Measurements from ENCODE around the gene SOS1.

The SOS1 gene

DNA sequence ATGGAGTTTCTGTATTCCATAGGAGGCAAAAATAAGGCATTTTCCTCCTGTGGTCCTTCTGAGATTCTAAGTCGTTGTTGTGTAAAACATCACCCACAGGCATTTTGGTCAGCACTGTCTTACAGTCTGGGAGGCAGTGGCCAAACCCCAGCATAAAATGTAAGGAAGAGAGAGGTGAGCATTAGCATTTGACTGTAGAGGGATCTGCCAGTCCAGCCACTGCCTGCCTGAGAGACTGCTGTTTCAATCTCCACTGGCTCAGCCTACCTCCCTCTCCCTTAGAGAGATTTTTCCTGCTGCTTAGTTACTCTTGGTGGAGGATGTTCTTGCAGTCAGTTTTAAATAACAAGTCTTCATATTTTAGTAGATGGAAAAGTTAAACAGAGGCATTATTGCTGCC lies 154.2 kb downstream of the SOS1 start:
- peaks cover 5% of the 10 kb centered on the region for H3K27me3 Mint-ChIP-seq
- H3K4me1 Mint-ChIP-seq, result no peaks in the 10 kb centered on the region
- no peaks in the 10 kb centered on the region for H3K9me3 Mint-ChIP-seq
- H3K27ac Mint-ChIP-seq, result no peak overlapping the region
- H3K36me3 Mint-ChIP-seq (ENCODE audit: low read depth), result no peaks in the 10 kb centered on the region
- DNase-seq (no peak), ATAC-seq (no peak)
- H3K4me3 Mint-ChIP-seq, result no peak overlapping the region

DNA sequence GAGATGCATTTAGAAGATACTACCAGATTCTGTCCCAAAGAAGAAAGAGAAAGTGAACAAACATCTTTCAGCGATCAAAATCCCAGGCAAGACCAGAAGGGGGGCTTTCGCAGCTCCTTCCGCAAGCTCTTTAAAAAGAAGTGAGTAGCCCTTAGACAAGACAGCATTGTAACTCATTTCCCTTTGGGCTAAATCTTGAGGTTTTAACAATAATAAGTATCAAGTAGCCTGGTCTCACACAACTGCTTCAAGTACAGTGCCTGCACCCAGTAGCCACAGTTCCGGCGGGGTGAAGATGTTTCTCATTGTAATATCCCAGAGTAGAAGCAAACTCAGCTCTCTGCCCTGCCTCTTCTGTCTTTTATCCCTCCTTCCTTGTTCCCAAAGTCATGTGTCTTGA lies 154.8 kb downstream of the SOS1 start:
- H3K36me3 Mint-ChIP-seq (ENCODE audit: low read depth), result no peaks in the 10 kb centered on the region
- H3K9me3 Mint-ChIP-seq, result no peaks in the 10 kb centered on the region
- DNase-seq, result no peak
- peaks cover under 1% of the 10 kb centered on the region for H3K4me1 Mint-ChIP-seq
- ATAC-seq, result no peak
- H3K27ac Mint-ChIP-seq, result no peak overlapping the region
- no peak overlapping the region for H3K4me3 Mint-ChIP-seq
- peaks cover 8% of the 10 kb centered on the region for H3K27me3 Mint-ChIP-seq

DNA sequence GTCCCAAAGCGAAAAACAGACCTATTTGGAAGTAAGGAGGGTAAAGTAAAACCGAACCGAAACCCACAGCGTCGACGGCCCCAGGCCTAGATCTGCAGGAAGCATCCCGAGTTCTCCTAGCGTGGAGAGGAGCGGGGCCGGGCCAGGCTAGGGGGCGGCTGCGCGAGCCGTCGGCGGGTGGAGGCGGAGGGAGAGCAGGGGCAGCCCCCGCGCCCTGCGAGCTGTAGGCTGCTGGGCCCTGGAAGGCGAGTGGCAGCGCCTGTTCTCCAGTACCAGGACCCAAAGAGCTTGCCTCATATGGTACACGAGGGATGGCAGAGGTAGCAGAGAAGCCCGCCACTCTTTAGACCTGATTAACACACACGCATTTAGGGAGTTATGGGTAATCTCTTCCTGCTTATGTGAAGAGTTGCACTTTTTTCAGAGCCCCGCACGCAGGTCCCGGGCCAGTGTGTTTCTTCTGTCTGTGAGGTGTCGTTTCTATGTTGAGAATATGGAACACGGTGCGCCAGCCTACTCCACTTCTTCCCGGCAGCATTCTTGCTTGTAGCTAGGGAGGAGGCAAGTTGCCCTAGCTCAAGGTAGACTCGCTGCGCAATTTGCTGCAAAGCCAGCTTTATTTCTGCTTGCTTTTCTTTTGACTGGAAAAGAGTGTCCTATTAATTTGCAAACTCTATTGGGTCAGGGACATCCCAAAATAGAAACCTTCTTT lies 160.1 kb downstream of the SOS1 start:
- peaks cover 1% of the 10 kb centered on the region for H3K36me3 Mint-ChIP-seq (ENCODE audit: low read depth)
- H3K4me3 Mint-ChIP-seq, result no peak overlapping the region
- peaks cover 23% of the 10 kb centered on the region for H3K27me3 Mint-ChIP-seq
- peaks cover 4% of the 10 kb centered on the region for H3K4me1 Mint-ChIP-seq
- no peak for DNase-seq
- no peaks in the 10 kb centered on the region for H3K9me3 Mint-ChIP-seq
- no peak for ATAC-seq
- no peak overlapping the region for H3K27ac Mint-ChIP-seq

DNA sequence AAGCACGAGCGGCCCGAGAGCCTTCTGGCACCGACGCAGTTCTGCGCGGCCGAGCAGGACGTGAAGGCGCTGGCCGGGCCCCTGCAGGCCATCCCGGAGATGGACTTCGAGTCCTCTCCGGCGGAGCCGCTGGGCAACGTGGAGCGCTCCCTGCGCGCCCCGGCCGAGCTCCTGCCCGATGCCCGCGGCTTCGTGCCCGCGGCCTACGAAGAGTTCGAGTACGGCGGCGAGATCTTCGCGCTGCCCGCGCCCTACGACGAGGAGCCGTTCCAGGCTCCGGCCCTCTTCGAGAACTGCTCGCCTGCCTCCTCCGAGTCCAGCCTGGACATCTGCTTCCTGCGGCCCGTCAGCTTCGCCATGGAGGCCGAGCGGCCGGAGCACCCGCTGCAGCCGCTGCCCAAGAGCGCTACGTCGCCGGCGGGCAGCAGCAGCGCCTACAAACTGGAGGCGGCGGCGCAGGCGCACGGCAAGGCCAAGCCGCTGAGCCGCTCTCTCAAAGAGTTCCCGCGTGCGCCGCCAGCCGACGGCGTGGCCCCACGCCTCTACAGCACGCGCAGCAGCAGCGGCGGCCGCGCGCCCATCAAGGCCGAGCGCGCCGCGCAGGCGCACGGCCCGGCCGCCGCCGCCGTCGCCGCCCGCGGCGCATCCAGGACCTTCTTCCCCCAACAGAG lies 160.8 kb downstream of the SOS1 start:
- Mint-ChIP-seq H3K9me3 (no peaks in the 10 kb centered on the region), H3K36me3 (ENCODE audit: low read depth) (peaks cover 1% of the 10 kb centered on the region), H3K4me1 (peaks cover 4% of the 10 kb centered on the region), H3K27ac (no peak overlapping the region), H3K27me3 (peaks cover 23% of the 10 kb centered on the region), H3K4me3 (no peak overlapping the region)
- ATAC-seq (peak; percentile 95), DNase-seq (peak; percentile 66)

DNA sequence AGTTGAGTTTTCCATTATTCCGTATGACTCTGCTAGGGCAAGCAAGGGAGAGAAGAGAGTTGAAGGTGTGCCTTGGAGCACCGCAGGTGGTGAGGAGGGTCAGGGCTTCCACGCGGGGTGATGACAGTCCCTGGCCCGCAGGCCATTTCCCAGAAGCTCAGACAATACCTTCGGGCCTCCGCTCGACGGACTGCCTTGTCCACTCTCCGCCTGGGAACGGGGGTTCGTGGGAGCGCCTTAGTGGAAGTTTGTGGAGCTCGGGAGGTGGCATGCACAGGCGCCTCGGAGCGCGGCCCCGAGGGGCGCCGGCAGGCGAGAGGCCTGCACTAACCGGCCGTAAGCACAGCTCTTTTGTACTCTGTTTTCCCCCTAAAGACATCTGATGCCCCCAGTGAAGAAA lies 161.4 kb downstream of the SOS1 start:
- Mint-ChIP-seq H3K27ac (no peak overlapping the region), H3K4me3 (peak overlapping the region; percentile 29), H3K27me3 (peaks cover 25% of the 10 kb centered on the region), H3K4me1 (peaks cover 4% of the 10 kb centered on the region), H3K36me3 (ENCODE audit: low read depth) (peaks cover 1% of the 10 kb centered on the region), H3K9me3 (no peaks in the 10 kb centered on the region)
- ATAC-seq (no peak), DNase-seq (no peak)

DNA sequence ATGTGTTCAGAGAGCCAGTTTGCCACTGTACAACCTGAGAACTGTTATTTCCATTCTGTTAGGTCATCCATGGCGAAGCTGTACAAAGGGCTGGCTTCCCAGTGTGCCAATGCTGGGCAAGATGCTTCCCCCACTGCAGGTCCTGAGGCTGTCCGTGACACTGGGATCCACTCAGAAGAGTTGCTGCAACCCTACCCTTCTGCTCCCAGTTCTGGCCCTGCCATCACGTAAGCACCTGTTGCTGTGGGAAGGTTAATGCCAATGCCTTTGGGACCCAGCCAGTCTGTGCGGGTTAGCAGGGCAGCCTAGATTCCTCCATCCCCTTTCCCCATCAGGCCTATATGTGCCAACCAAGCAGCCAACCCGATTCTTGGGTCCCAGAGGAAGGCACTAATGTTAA lies 162.9 kb downstream of the SOS1 start:
- DNase-seq, result no peak
- H3K4me1 Mint-ChIP-seq, result peaks cover 4% of the 10 kb centered on the region
- H3K4me3 Mint-ChIP-seq, result no peak overlapping the region
- H3K27ac Mint-ChIP-seq, result no peak overlapping the region
- H3K27me3 Mint-ChIP-seq, result peaks cover 22% of the 10 kb centered on the region
- peaks cover 1% of the 10 kb centered on the region for H3K36me3 Mint-ChIP-seq (ENCODE audit: low read depth)
- no peaks in the 10 kb centered on the region for H3K9me3 Mint-ChIP-seq
- no peak for ATAC-seq

DNA sequence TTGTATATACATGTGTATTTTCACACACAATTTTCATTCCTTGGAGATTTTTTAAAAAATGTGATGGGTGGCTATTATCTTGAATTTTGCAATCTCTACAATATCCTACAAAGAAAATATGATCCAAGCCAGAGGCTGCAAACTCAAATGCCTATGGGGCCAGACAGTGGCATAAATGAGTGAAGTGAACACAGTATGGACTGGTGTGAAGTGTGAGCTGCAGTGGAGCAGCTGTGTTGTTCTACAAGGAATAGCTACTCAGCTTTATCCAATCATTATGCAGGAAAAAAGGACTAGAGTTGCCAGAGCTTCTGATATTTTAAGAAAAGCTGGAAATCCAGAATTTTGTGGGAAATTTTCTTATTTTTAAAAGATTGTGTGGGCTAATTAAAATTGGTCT lies 169.1 kb downstream of the SOS1 start:
- Mint-ChIP-seq H3K4me1 (peaks cover 7% of the 10 kb centered on the region), H3K36me3 (ENCODE audit: low read depth) (no peaks in the 10 kb centered on the region), H3K4me3 (no peak overlapping the region), H3K27me3 (peaks cover 2% of the 10 kb centered on the region), H3K27ac (no peak overlapping the region), H3K9me3 (no peaks in the 10 kb centered on the region)
- ATAC-seq (no peak), DNase-seq (no peak)

DNA sequence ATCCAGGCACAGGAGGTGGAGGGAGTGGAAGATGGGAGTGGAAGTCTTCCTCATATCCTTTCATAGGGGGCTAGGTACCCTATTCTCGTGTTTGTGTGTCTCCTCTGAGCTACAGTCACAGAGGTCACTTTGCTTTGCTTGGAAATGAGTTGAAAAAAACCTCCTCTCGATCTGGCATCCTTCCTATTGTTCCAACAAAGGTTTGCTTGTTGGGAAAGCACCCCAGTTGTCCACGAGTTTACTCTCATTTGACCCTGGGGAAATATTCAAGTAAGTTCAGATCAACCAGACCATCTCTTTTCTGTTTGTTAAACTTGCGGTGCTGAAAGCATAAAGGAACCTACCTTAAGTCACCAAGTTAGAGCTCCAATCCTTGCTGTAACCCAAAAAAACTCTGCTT lies 171.9 kb downstream of the SOS1 start:
- Mint-ChIP-seq H3K27me3 (no peaks in the 10 kb centered on the region), H3K27ac (no peak overlapping the region), H3K4me3 (no peak overlapping the region), H3K9me3 (no peaks in the 10 kb centered on the region), H3K36me3 (ENCODE audit: low read depth) (no peaks in the 10 kb centered on the region), H3K4me1 (peaks cover 11% of the 10 kb centered on the region)
- DNase-seq, result no peak
- no peak for ATAC-seq

DNA sequence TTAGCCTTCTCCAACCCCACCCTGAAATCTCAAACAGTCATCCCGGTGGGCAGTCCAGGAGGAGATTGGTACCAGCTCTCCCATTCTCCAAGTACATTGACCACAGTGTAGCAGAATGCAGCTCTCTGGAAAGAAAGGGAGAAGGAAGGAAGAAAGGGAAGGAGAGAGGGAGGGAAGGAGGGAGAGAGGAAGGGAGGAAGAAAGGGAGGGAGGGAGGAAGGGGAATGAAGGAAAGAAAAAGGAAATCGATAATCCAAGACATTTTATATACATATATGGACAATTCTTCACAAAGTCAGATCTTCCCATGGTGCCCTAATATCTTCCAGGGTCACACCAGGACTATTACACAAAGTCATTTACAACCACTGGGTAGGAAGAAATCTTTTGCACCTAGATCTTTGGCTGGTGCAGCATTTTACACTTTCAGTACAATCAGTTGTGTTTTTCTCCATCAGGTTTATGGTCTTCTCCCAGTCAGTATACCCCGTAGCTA lies 172.4 kb downstream of the SOS1 start:
- H3K9me3 Mint-ChIP-seq, result no peaks in the 10 kb centered on the region
- DNase-seq, result no peak
- no peak for ATAC-seq
- H3K36me3 Mint-ChIP-seq (ENCODE audit: low read depth), result no peaks in the 10 kb centered on the region
- peaks cover 11% of the 10 kb centered on the region for H3K4me1 Mint-ChIP-seq
- H3K4me3 Mint-ChIP-seq, result no peak overlapping the region
- no peak overlapping the region for H3K27ac Mint-ChIP-seq
- H3K27me3 Mint-ChIP-seq, result no peaks in the 10 kb centered on the region

DNA sequence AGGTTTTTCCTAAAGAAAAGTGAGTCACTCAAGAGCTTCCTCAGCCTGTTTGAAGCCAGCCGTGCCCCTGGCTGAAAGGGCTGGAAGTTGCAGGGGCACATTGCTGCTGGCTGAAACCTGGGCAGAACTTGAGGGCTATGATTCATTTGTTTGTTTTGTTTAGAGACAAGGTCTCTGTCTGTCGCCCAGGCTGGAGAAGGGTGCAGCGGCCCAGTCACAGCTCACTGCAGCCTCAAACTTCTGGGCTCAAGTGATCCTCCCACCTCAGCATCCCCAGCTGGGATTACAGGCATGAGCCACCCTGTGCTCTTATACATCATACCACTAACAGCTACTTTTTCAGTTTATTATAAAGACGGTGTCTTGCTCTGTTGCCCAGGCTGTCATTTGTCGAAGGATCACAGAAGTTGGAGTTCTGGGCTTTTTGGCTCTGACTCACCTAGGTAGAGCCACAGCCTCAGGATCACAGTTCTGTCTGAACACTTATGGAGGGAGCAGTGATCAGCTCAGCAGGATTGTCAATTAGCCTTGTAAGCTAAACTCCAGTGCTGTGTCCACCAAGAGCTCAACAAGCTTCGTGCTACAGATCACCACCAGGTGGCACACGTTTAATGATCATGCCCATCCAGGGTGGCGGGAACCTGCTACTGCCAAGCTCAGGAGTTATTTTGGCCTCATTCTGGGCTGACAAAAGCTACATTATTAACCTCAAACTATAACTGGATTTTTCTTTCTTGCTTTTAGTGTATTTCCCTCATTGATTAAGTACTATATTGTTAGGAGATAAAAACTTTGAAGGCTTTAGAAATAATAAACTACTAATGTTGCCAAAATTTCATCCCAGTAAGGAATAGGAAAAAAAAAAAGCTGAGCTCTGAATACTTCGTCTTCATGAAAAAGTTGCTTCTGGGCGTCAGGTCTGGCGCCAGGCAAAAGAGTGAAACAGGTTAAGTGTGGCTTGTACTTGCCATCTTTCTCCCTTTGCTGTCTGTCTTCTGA lies 173.3 kb downstream of the SOS1 start:
- no peaks in the 10 kb centered on the region for H3K27me3 Mint-ChIP-seq
- H3K36me3 Mint-ChIP-seq (ENCODE audit: low read depth), result no peaks in the 10 kb centered on the region
- H3K9me3 Mint-ChIP-seq, result no peaks in the 10 kb centered on the region
- no peak overlapping the region for H3K4me3 Mint-ChIP-seq
- peaks cover 11% of the 10 kb centered on the region for H3K4me1 Mint-ChIP-seq
- DNase-seq, result peak; percentile 69
- H3K27ac Mint-ChIP-seq, result no peak overlapping the region
- ATAC-seq, result peak; percentile 78

DNA sequence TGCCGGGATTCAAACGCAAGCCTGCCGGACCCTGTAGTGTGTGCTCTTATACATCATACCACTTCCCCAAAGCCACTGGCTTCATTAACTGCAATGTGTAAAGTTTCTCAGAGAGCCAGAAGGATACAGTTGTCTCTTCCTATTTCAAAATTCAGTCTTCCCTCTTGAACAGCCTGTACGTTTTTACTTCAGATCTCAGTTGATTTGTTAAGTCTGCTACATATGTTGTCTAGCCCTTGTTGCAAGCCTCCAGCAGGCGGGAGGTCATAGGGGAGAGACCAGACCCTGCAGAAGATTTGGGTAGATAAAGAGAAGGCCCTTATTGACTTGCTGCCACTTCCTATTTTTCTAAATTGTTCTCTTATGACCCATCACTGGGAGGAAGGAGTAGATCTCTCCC lies 174.9 kb downstream of the SOS1 start:
- no peaks in the 10 kb centered on the region for H3K9me3 Mint-ChIP-seq

DNA sequence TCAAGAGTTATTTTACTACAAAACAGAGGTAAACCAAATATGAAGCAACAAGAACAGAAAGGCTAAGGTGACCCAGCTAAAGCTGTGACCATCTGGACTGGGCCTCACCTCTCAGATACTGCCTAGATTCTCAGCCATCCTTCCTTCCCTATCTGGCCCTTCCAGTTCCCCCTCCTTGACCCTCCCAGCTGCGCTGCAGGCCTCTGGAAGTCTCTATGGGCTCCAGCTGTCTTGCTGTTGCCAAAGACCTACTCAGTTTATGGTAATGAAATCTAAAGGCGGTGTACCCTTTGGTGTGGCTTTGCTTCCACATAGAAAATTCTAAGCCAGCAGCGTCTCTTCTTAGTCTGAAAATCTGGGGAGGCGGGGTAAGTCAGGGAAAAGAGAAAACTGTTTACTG lies 175.5 kb downstream of the SOS1 start:
- no peak for ATAC-seq
- Mint-ChIP-seq H3K27me3 (peaks cover 2% of the 10 kb centered on the region), H3K9me3 (no peaks in the 10 kb centered on the region), H3K27ac (no peak overlapping the region), H3K36me3 (ENCODE audit: low read depth) (no peaks in the 10 kb centered on the region), H3K4me3 (no peak overlapping the region), H3K4me1 (peaks cover 11% of the 10 kb centered on the region)
- DNase-seq, result no peak

More for the DNA sequence above, 174.9 kb downstream of the SOS1 start:
- Mint-ChIP-seq H3K36me3 (ENCODE audit: low read depth) (no peaks in the 10 kb centered on the region), H3K4me3 (no peak overlapping the region), H3K27ac (no peak overlapping the region), H3K27me3 (peaks cover 2% of the 10 kb centered on the region), H3K4me1 (peaks cover 11% of the 10 kb centered on the region)
- ATAC-seq (no peak), DNase-seq (no peak)

DNA sequence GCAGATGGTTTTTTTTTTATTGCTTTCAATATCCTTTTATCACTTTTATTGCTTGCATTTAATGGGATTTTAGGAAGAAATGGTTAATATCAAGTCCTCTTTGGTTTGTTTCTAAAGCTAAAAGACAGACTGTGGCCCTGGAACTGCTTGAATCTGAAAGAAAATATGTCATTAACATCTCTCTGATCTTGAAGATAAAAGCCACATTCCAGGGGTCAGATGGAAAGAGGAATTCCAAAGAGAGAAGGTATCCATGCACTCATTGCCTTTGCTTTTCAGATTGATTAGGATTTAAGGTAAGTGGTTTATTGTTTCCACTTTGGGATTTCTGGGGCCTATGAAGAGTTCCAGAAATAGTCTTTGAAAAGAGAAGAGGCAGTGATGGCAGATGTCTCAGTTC lies 177.1 kb downstream of the SOS1 start:
- DNase-seq (no peak), ATAC-seq (no peak)
- H3K4me1 Mint-ChIP-seq, result peaks cover 11% of the 10 kb centered on the region
- no peak overlapping the region for H3K4me3 Mint-ChIP-seq
- H3K27me3 Mint-ChIP-seq, result peaks cover 2% of the 10 kb centered on the region
- no peak overlapping the region for H3K27ac Mint-ChIP-seq
- H3K36me3 Mint-ChIP-seq (ENCODE audit: low read depth), result no peaks in the 10 kb centered on the region
- no peaks in the 10 kb centered on the region for H3K9me3 Mint-ChIP-seq

DNA sequence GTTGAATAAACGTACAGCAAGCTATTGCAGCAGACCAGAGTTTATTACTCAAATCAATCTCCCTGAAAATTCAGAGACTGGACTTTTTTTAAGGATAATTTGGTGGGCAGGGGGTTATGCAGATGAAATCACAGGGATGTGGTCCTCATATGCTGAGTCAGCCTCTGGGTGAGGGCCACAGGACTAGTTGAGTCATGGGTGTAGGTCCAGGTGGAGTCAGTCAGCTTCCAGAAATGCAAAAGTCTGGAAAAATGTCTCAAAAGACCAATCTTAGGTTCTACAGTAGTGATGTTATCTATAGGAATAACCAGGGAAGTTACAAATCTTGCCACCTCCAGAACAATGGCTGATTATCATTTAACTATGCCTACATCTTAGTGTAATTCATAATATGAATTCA lies 180.1 kb downstream of the SOS1 start:
- Mint-ChIP-seq H3K4me1 (peaks cover 6% of the 10 kb centered on the region), H3K27ac (no peak overlapping the region), H3K4me3 (no peak overlapping the region), H3K27me3 (peaks cover 2% of the 10 kb centered on the region), H3K9me3 (no peaks in the 10 kb centered on the region), H3K36me3 (ENCODE audit: low read depth) (no peaks in the 10 kb centered on the region)
- DNase-seq (no peak), ATAC-seq (no peak)
